GM21723 (cell line): ENCODE measurements around the gene INIP.
"Not testable (repeated sequence)": the region's sequence is repeated elsewhere in the genome, so short reads cannot be mapped to it uniquely, and the experiment has no call there.

Source experiments
- ATAC-seq: cut with Tn5 transposase; IDR thresholded peaks from one replicate; pipeline ENCODE4 v1.9.1; 2021; ENCODE audit warnings: mild to moderate bottlenecking, moderate library complexity; ENCODE audit not compliant: unreplicated experiment

The INIP gene

GRCh38 chr9:112743216-112743836, 25.4 kb upstream of the INIP start:
- no peak for ATAC-seq

GRCh38 chr9:112734892-112735291, 17.0 kb upstream of the INIP start:
- no peak for ATAC-seq

GRCh38 chr9:112731971-112732370, 14.1 kb upstream of the INIP start:
- ATAC-seq: no peak

DNA sequence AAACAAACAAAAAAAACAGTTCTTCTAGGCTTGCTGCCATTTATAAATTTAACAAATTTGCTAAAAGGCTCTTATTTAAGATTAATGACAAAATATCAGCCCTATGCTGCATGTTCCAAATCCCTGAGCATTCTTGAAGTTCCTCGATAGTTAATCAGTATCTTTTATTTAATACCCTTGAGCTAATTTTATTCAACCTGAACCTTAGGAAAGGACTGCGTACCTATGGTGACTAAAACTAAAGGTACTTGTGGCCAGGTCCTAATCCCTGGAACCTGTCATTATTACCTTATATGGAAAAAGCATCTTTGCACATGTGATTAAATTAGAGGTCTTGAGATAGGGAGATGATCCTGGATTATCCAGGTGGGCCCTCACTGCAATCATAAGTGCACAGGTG, 10.5 kb upstream of the INIP start:
- no peak for ATAC-seq

DNA sequence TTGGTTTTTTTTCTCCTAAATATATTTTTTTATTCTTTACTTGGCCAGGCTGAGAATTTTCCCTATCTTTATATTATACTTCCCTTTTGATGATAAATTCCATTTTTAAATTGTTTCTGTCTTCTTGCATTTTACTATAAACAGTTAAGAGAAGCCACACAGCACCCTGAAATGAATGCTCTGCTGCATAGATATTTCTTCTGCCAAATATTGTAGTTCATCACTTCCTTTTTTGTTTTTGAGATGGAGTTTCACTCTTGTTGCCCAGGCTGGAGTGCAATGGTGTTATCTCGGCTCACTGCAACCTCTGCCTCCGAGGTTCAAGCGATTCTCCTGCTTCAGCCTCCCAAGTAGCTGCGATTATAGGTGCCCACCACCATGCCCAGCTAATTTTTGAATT, 8.5 kb upstream of the INIP start:
- peak; percentile 74 for ATAC-seq

DNA sequence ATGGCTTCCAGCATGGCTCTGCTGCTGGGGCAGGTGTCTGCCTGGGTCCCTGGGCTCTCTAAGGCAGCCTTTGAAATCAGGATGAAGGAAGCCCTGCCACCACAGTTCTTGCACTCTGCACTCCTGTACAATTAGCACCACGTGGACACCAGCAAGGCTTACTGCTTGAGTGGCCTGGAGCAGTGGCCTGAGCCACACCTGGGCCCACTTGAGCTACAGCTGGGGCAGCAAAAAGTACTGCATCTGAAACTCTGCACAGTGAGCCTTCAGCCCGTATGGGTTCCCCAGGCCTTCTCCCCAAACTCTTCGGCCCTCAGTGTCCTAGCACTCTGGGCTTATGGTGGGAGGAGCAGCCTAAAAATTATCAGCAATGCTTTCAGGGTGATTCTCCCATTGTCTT, 8.0 kb upstream of the INIP start:
- ATAC-seq: no peak

GRCh38 chr9:112722749-112723148, 4.8 kb upstream of the INIP start:
- ATAC-seq: not testable (repeated sequence)

- ATAC-seq: no peak
Observed at GRCh38 chr9:112720113-112720780, 2.3 kb upstream of the INIP start.

DNA sequence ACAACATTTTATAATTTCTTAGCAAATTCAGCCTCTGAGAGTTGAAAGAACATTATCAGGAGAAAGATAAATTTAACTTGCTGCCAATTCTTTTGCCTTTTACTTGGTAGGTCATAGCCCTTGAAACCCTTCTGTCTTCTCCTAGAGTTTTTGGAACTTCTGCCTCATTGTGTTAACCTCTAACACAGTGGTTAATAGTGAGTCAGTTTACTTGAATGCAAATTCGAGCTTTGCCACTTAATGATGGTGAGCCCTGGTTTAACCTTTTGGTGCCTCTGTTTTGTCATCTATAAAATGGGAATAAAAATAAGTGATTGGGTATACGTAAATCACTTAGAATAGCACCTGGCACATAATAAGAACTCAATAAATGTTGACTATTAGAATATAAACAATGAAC, 1.8 kb upstream of the INIP start:
- ATAC-seq: no peak

GRCh38 chr9:112719241-112719691, 1.3 kb upstream of the INIP start:
- ATAC-seq: no peak

- no peak for ATAC-seq
Observed at GRCh38 chr9:112712678-112713077, 5.2 kb downstream of the INIP start.

DNA sequence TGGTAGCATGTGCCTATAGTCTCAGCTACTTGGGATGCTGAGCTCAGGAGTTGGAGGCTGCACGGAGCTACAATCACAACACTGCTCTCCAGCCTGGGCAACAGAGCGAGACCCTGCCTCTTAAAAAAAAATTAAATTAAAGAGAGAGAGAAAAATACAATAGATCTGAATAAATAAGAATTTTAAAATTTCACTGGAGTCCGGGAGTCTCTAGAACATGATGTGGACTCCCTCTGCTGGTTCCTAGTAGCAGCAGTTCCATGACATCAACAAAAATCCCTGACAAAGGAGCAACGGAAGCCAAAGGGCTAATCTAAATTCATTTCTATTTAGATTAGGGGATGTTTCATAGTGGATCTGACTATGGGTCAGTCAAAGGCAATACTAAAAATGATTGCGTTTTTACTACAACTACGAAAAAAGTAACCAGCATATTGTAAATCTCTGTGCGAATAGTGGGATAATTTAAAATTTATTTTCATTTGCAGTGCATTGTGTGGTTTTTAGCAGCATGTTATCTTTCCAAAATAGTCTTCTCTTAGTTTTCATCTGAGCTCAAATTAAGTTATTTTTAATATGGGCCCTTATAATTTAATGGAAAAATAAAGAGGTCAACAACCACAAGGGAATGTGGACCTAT, 6.7 kb downstream of the INIP start:
- no peak for ATAC-seq

GRCh38 chr9:112705768-112706427, 12.0 kb downstream of the INIP start:
- ATAC-seq: no peak

DNA sequence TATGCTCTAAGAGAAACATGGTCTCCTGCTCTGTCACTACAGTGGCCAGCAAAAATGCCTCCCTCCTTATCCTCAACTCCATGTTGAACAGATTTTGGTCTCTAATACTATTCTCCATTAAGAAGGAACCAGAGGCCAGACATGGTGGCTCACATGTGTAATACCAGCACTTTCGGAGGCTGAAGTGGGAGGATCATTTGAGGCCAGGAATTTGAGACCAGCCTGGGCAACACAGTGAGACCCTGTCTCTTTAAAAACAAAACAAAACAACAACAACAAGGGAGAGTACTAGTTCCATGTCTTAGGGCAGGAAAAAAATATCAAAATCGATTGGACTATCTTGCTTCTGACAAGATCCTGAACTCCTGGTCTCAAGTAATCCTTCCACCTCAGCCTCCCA, 14.6 kb downstream of the INIP start:
- no peak for ATAC-seq

- ATAC-seq: no peak
Observed at GRCh38 chr9:112700085-112700484, 17.8 kb downstream of the INIP start.

GRCh38 chr9:112699230-112699629, 18.7 kb downstream of the INIP start:
- peak; percentile 93 for ATAC-seq

DNA sequence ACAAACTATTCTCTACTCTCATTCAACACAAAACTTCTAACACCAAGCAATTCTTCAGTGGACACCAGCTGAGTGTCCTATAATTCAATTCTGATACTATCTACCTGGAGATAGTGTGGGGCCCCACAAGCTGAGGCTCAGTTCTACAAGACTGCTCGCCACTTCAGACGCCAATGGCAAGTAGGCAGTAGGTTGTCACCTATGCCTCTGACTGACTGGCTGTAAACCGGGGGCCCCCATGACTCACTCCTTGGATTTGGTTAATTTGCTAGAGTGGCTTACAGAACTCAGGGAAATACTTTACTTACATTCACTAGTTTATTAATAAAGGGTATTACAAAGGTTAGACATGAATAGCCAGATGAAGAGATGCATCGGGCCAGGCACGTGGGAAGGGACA, 21.5 kb downstream of the INIP start:
- ATAC-seq: no peak

DNA sequence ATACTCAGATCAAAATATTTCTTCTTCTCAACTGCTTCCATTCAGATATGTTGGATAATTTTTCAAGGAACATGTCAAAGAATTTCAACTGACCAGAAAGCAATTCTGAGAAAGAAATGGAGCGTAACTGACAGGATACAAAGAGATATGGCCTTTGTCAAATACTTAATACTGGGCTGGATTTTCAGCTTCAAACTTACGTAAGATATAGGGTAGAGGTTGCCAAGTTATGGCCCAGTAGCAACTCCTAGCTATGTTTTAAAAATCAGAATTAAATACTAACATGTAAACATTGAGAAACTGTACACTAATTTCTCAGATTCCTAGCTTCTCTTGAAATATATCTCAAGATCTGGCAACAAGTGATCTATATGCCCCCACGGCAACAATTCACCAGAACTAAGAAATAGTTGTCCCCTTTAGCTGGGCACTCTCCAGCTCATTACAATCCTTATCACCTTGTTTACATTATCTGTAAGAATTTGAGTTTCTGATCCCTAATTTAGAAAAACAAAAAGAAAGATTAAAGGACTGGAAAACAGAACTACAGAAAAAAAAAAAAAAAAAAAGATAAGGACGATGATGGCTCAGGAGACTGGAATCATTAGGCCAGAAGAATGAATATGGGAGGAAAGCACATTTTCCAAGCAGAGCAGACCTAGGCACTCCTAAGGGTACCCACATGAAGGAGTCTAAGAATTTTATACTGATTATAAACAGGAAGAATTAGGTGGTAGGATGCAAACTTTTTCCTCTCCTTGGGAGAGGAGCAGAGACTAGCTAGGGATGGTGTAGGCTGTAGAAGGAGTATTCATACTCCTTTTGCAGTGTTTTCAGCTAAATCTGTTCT, 23.0 kb downstream of the INIP start:
- ATAC-seq: no peak

DNA sequence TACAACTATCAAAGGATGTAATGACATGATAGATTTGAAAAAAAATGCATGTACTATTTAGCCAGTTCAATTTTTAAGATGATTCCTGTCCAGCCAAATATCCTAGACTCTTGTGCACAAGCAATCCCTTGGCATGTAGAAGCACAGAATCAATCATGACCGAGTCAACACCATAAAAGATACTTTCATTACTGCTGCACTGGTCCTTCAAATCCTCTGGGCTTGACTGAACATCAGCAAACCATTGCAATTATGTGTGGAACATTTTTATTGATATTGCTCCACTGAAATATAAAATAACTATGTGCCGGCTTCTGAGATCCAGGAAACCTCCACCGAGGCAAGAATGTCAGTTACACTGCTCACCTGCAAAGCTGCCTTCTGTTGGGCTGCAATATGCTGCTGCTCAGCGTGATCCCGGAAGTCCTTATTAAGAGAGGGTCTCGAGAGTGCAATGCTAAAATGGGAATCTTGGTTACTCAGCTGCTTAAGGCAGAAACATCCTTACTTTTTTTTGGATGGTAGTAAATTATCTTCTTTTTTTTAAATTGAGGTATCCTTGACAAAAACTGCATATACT, 28.7 kb downstream of the INIP start:
- ATAC-seq: no peak

GRCh38 chr9:112680731-112681402, 37.0 kb downstream of the INIP start:
- ATAC-seq: no peak
